Measurements from ENCODE around the gene RBM33. TPM values are rescaled to one million over a fixed set of nuclear protein-coding genes. Genes with fewer than 3 reads are reported as not detected.

The RBM33 gene
- polyA plus RNA-seq, 3 donors = 15.0 to 27.7 (median 22.2) TPM

- no peak overlapping the region for H3K4me2 ChIP-seq (replicated peaks; ENCODE audit: extremely low read depth, low read length, poor library complexity, severe bottlenecking)
- H3K9me3 Mint-ChIP-seq = no peaks in the 10 kb centered on the region
- peaks cover 86 to 98% of the 10 kb centered on the region in 2 donors for H3K36me3 ChIP-seq (replicated peaks in 1 of 2; ENCODE audit: control insufficient read depth in 1 of 2, insufficient read depth in 2 of 2, low read length in 2 of 2)
- TF ChIP-seq CTCF (IDR thresholded peaks at IDR 0.05) = no peak
- H3K27me3 Mint-ChIP-seq (ENCODE audit: low read depth in 3 of 3) = no peaks in the 10 kb centered on the region
- no peak overlapping the region for H3K9ac ChIP-seq (ENCODE audit: insufficient read depth, low read length, poor library complexity, severe bottlenecking)
- peaks cover 38 to 45% of the 10 kb centered on the region in 2 donors for H3K36me3 Mint-ChIP-seq
- peaks cover 95% of the 10 kb centered on the region for H4K20me1 ChIP-seq (ENCODE audit: insufficient read depth, low read length)
- no peak overlapping the region for H2AFZ ChIP-seq (ENCODE audit: insufficient read depth, low read depth, low read length, poor library complexity, severe bottlenecking)
- no peak for DNase-seq
- H3K79me2 ChIP-seq (ENCODE audit: insufficient read depth, low read length) = peaks cover 48% of the 10 kb centered on the region
- peaks cover 17% of the 10 kb centered on the region for H3K4me1 Mint-ChIP-seq
- no peak overlapping the region for H3K4me3 ChIP-seq (replicated peaks in 1 of 3; ENCODE audit: low read depth in 2 of 3, low read length in 3 of 3)
- H3K27me3 ChIP-seq (ENCODE audit: control insufficient read depth in 2 of 2, insufficient read depth in 2 of 2, low read length in 2 of 2) = no peaks in the 10 kb centered on the region
- intact Hi-C loops (cut with micrococcal nuclease) = no loop called here
- no peak overlapping the region for H3K4me3 Mint-ChIP-seq
- peaks cover 5 to 8% of the 10 kb centered on the region in 2 donors for H3K4me1 ChIP-seq (ENCODE audit: control insufficient read depth in 1 of 2, insufficient read depth in 2 of 2, low read length in 2 of 2)
- no peak overlapping the region for H3K27ac ChIP-seq (ENCODE audit: low read depth in 1 of 2, low read length in 2 of 2)
- 97% methylated on average over 9 of the region's 16 CpGs for WGBS (ENCODE audit: insufficient coverage)
- no peaks in the 10 kb centered on the region for H3K9me3 ChIP-seq (replicated peaks in 1 of 2; ENCODE audit: control insufficient read depth in 1 of 2, insufficient read depth in 1 of 2, low read length in 2 of 2)
- H3K27ac Mint-ChIP-seq = peak overlapping the region in 2 of 7 donors; percentile 10 to 15
These were observed 66.6 kb downstream of the RBM33 start for GRCh38 chr7:155711081-155711480.

GRCh38 chr7:155713384-155713783 is 68.9 kb downstream of the RBM33 start:
- Histone ChIP-seq H3K79me2 (ENCODE audit: insufficient read depth, low read length) (peaks cover 62% of the 10 kb centered on the region), H3K27ac (ENCODE audit: low read depth in 1 of 2, low read length in 2 of 2) (peak overlapping the region in 1 of 2 donors; percentile 30), H3K4me2 (replicated peaks; ENCODE audit: extremely low read depth, low read length, poor library complexity, severe bottlenecking) (no peak overlapping the region), H2AFZ (ENCODE audit: insufficient read depth, low read depth, low read length, poor library complexity, severe bottlenecking) (no peak overlapping the region), H3K9me3 (replicated peaks in 1 of 2; ENCODE audit: control insufficient read depth in 1 of 2, insufficient read depth in 1 of 2, low read length in 2 of 2) (no peaks in the 10 kb centered on the region), H3K27me3 (ENCODE audit: control insufficient read depth in 2 of 2, insufficient read depth in 2 of 2, low read length in 2 of 2) (no peaks in the 10 kb centered on the region), H3K36me3 (replicated peaks in 1 of 2; ENCODE audit: control insufficient read depth in 1 of 2, insufficient read depth in 2 of 2, low read length in 2 of 2) (peaks cover 82 to 98% of the 10 kb centered on the region in 2 donors), H3K4me1 (ENCODE audit: control insufficient read depth in 1 of 2, insufficient read depth in 2 of 2, low read length in 2 of 2) (peaks cover 5 to 8% of the 10 kb centered on the region in 2 donors), H4K20me1 (ENCODE audit: insufficient read depth, low read length) (peaks cover 100% of the 10 kb centered on the region), H3K4me3 (replicated peaks in 1 of 3; ENCODE audit: low read depth in 2 of 3, low read length in 3 of 3) (no peak overlapping the region), H3K9ac (ENCODE audit: insufficient read depth, low read length, poor library complexity, severe bottlenecking) (no peak overlapping the region)
- no peak overlapping the region for H3K4me3 Mint-ChIP-seq
- no peaks in the 10 kb centered on the region for H3K9me3 Mint-ChIP-seq
- peaks cover 40 to 66% of the 10 kb centered on the region in 2 donors for H3K36me3 Mint-ChIP-seq
- H3K4me1 Mint-ChIP-seq = peaks cover 17% of the 10 kb centered on the region
- peak overlapping the region in 3 of 7 donors; percentile 38 to 56 (median 52) for H3K27ac Mint-ChIP-seq
- WGBS (ENCODE audit: insufficient coverage) = 24% methylated on average over 10 of the region's 10 CpGs
- peak; percentile 7 to 16 (median 13) for DNase-seq
- H3K27me3 Mint-ChIP-seq (ENCODE audit: low read depth in 3 of 3) = no peaks in the 10 kb centered on the region
- intact Hi-C loops (cut with micrococcal nuclease) = no loop called here
- TF ChIP-seq CTCF (IDR thresholded peaks at IDR 0.05) = no peak
